SK-N-SH treated with all-trans-retinoic acid at 6 μM for 48 hours (cell line): ENCODE measurements around the gene TRIM24.
"Not testable (repeated sequence)": the region's sequence is repeated elsewhere in the genome, so short reads cannot be mapped to it uniquely, and the experiment has no call there.

Source experiments
- ATAC-seq: fragments of 200-7000 bp; cut with Tn5 transposase; 3 replicates; pipeline ENCODE4 v1.9.1; 2020; ENCODE audit warnings: mild to moderate bottlenecking, moderate library complexity
- BACH2 ChIP-seq: fragments of 250-450 bp; sonication (Bioruptor Pico); IDR thresholded peaks from 2 replicates; pipeline ENCODE4 v1.9.0; 2021; ENCODE audit warnings: mild to moderate bottlenecking, borderline replicate concordance
- CREB5 ChIP-seq: fragments of 250-450 bp; sonication (Bioruptor Pico); IDR thresholded peaks from 2 replicates; pipeline ENCODE4 v1.5.1; 2020; ENCODE audit warnings: low read depth, mild to moderate bottlenecking, moderate library complexity
- CSDC2 ChIP-seq: fragments of 250-450 bp; sonication (Bioruptor Pico); IDR thresholded peaks from 2 replicates; pipeline ENCODE4 v1.5.0; 2020; ENCODE audit warnings: mild to moderate bottlenecking, moderate library complexity
- CSRNP3 ChIP-seq: fragments of 250-450 bp; sonication (Bioruptor Pico); IDR thresholded peaks from 2 replicates; pipeline ENCODE4 v1.5.1; 2021; ENCODE audit warnings: mild to moderate bottlenecking, moderate library complexity
- ESRRG ChIP-seq: fragments of 250-450 bp; sonication (Bioruptor Pico); IDR thresholded peaks from 2 replicates; pipeline ENCODE4 v1.6.1; 2021; ENCODE audit warnings: mild to moderate bottlenecking
- GLIS3 ChIP-seq: fragments of 250-450 bp; sonication (Bioruptor Pico); IDR thresholded peaks from 2 replicates; pipeline ENCODE4 v1.5.0; 2020; ENCODE audit warnings: mild to moderate bottlenecking, moderate library complexity
- ISL1 ChIP-seq: fragments of 250-450 bp; sonication (Bioruptor Pico); IDR thresholded peaks from 2 replicates; pipeline ENCODE4 v2.1.2; 2022; ENCODE audit warnings: mild to moderate bottlenecking, moderate library complexity
- OSR1 ChIP-seq: fragments of 250-450 bp; sonication (Bioruptor Pico); IDR thresholded peaks from 2 replicates; pipeline ENCODE4 v1.8.0; 2022; ENCODE audit warnings: moderate library complexity, mild to moderate bottlenecking, inconsistent platforms
- POU6F1 ChIP-seq: fragments of 250-450 bp; sonication (Bioruptor Pico); IDR thresholded peaks from 2 replicates; pipeline ENCODE4 v1.8.0; 2021; ENCODE audit warnings: low read depth, mild to moderate bottlenecking, moderate library complexity, borderline replicate concordance
- PPARA ChIP-seq: fragments of 250-450 bp; sonication (Bioruptor Pico); IDR thresholded peaks from 2 replicates; pipeline ENCODE4 v1.5.0; 2020; ENCODE audit warnings: mild to moderate bottlenecking, borderline replicate concordance
- RARB ChIP-seq: fragments of 250-450 bp; sonication (Bioruptor Pico); IDR thresholded peaks from 2 replicates; pipeline ENCODE4 v1.8.0; 2021; ENCODE audit warnings: mild to moderate bottlenecking, moderate library complexity
- TCF4 ChIP-seq: fragments of 250-450 bp; sonication (Bioruptor Pico); IDR thresholded peaks from 2 replicates; pipeline ENCODE4 v1.8.0; 2021; ENCODE audit warnings: mild to moderate bottlenecking, moderate library complexity, borderline replicate concordance
- TOX ChIP-seq: fragments of 250-450 bp; sonication (Bioruptor Pico); IDR thresholded peaks from 2 replicates; pipeline ENCODE4 v1.8.0; 2021; ENCODE audit warnings: mild to moderate bottlenecking, moderate library complexity, borderline replicate concordance
- ZC3H10 ChIP-seq: fragments of 250-450 bp; sonication (Bioruptor Pico); IDR thresholded peaks from 2 replicates; pipeline ENCODE4 v1.5.1; 2021; ENCODE audit warnings: mild to moderate bottlenecking, moderate library complexity
- ZFP3 ChIP-seq: fragments of 250-450 bp; sonication (Bioruptor Pico); IDR thresholded peaks from 2 replicates; pipeline ENCODE4 v1.5.0; 2020; ENCODE audit warnings: mild to moderate bottlenecking, moderate library complexity
- ZFP30 ChIP-seq: fragments of 450-650 bp; formaldehyde crosslinking; IDR thresholded peaks from 2 replicates; pipeline ENCODE4 v1.5.0; 2022; ENCODE audit warnings: mild to moderate bottlenecking, moderate library complexity
- ZNF565 ChIP-seq: fragments of 450-650 bp; formaldehyde crosslinking; conservative IDR thresholded peaks from 2 replicates; pipeline ENCODE4 v1.5.0; 2020; ENCODE audit warnings: low read depth, mild to moderate bottlenecking, moderate library complexity
- ZNF70 ChIP-seq: fragments of 450-650 bp; formaldehyde crosslinking; IDR thresholded peaks from 2 replicates; pipeline ENCODE4 v1.5.0; 2020; ENCODE audit warnings: mild to moderate bottlenecking, moderate library complexity
- ZNF8 ChIP-seq: fragments of 450-650 bp; formaldehyde crosslinking; IDR thresholded peaks from 2 replicates; pipeline ENCODE4 v1.5.0; 2020; ENCODE audit warnings: mild to moderate bottlenecking, moderate library complexity
- TF ChIP-seq, protein P1 (sequence below): fragments of 250-450 bp; sonication (Bioruptor Pico); IDR thresholded peaks from 2 replicates; pipeline ENCODE4 v1.8.0; 2020; ENCODE audit warnings: mild to moderate bottlenecking, moderate library complexity, borderline replicate concordance

Gene TRIM24

DNA sequence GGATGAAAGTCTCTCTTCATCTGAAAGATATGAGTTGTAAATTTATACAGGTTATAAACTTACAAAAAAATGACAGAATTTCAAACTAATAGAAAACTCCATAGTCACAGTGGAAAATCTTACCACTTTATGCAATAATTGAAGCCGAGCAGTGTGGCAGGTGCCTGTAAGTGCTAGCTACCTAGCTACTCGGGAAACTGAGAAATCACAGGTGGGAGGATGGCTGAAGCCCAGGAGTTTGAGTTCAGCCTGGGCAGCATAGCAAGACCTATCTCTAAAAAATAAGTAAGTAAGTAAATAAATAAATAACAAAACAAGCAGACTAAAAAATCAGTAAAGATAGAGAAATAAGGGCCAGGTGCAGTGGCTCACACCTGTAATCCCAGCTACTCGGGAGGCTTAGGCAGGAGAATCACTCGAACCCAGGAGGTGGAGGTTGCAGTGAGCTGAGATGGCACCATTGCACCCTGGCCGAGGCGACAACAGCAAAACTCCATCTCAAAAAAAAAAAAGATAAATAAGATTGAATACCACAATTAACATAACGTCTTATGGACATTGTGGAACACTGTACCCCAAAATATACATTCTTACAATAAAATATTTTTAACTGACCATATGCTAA, 61.9 kb downstream of the TRIM24 start (continued):
- no peak for TF ChIP-seq ZNF565 (CRISPR knock-in tag)
- no peak for TF ChIP-seq GLIS3
- no peak for TF ChIP-seq ISL1 (CRISPR knock-in tag)
- no peak for TF ChIP-seq ZFP30 (CRISPR knock-in tag)
- TF ChIP-seq ZFP3 = no peak
- no peak for TF ChIP-seq ZC3H10 (CRISPR knock-in tag)

GRCh38 chr7:138524259-138524658, 64.2 kb downstream of the TRIM24 start:
- TF ChIP-seq ESRRG = no peak
- no peak for TF ChIP-seq POU6F1 (CRISPR knock-in tag)
- no peak for TF ChIP-seq CSDC2 (CRISPR knock-in tag)
- TF ChIP-seq ZFP30 (CRISPR knock-in tag) = no peak
- no peak for TF ChIP-seq ZNF8 (CRISPR knock-in tag)
- no peak for TF ChIP-seq RARB (CRISPR knock-in tag)
- TF ChIP-seq ISL1 (CRISPR knock-in tag) = no peak
- no peak for TF ChIP-seq ZNF565 (CRISPR knock-in tag)
- no peak for TF ChIP-seq ZC3H10 (CRISPR knock-in tag)
- no peak for TF ChIP-seq GLIS3
- no peak for TF ChIP-seq TOX (CRISPR knock-in tag)
- TF ChIP-seq PPARA (CRISPR knock-in tag) = no peak
- TF ChIP-seq CSRNP3 (CRISPR knock-in tag) = no peak
- no peak for TF ChIP-seq TCF4 (CRISPR knock-in tag)
- no peak for ATAC-seq

DNA sequence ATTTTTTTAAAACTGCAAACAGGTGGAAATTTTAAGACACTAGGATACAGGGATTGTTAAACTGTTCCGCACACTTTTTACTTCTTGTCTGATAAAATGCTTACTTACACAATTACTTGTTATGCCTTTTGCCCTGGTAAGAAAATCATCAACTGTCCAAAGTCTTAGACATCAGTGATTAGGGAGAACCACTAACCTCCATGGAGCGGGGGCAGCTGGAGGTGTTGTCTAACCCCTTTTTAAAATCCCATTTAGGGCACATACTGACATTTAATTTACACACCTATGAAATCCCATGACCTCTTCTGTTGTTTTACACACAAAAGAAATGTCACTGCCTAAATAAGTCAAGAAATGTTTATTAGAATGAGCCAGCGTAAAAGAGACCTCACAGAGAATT, 65.7 kb downstream of the TRIM24 start:
- TF ChIP-seq POU6F1 (CRISPR knock-in tag) (no peak), ZNF8 (CRISPR knock-in tag) (no peak), CREB5 (CRISPR knock-in tag) (no peak), ZNF70 (CRISPR knock-in tag) (no peak), ISL1 (CRISPR knock-in tag) (no peak), BACH2 (CRISPR knock-in tag) (no peak)
- TF ChIP-seq, protein P1, sequence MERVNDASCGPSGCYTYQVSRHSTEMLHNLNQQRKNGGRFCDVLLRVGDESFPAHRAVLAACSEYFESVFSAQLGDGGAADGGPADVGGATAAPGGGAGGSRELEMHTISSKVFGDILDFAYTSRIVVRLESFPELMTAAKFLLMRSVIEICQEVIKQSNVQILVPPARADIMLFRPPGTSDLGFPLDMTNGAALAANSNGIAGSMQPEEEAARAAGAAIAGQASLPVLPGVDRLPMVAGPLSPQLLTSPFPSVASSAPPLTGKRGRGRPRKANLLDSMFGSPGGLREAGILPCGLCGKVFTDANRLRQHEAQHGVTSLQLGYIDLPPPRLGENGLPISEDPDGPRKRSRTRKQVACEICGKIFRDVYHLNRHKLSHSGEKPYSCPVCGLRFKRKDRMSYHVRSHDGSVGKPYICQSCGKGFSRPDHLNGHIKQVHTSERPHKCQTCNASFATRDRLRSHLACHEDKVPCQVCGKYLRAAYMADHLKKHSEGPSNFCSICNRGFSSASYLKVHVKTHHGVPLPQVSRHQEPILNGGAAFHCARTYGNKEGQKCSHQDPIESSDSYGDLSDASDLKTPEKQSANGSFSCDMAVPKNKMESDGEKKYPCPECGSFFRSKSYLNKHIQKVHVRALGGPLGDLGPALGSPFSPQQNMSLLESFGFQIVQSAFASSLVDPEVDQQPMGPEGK = no peak
- no peak for ATAC-seq

DNA sequence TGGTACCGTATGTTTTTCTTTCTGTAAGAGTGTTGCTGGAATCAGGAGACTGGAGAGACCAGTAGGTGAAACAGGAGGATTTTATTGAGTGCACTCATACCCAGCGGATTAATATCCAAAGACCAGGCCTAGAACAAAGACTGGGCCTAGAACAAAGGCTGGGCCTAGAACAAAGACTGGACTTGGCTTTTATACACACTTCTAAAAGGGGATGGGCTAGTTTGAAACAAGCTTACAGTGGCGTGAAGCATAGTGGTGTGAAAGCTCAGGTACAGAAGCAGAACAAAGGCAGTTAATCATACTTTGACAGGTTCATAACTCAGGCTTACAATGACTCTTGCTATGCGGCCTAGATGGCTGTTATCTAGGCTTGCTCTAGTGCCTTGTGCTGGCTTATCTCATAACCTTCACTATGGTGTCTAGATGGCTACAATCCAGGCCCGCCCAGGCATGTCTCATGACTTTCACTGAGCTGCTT, 67.7 kb downstream of the TRIM24 start:
- no peak for TF ChIP-seq OSR1 (CRISPR knock-in tag)
- no peak for TF ChIP-seq ZC3H10 (CRISPR knock-in tag)
- TF ChIP-seq ISL1 (CRISPR knock-in tag) = no peak
- ATAC-seq = no peak

DNA sequence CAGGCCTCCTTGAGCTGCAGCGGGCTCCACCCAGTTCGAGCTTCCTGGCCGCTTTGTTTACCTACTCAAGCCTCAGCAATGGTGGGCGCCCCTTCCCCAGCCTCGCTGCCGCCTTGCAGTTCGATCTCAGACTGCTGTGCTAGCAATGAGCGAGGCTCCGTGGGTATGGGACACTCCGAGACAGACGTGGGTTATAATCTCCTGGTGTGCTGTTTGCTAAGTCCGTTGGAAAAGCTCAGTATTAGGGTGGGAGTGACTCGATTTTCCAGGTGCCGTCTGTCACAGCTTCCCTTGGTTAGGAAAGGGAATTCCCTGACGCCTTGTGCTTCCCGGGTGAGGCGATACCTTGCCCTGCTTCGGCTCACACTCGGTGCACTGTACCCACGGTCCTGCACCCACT, 76.8 kb downstream of the TRIM24 start:
- ATAC-seq = not testable (repeated sequence)
